DMS53 treated with DMSO at 0.1 percent for 48 hours (cell line): ENCODE data around the gene STXBP3.
A peak's percentile ranks its signal among the peaks of the same experiment; 100 is the strongest.
"Not testable (repeated sequence)": the region's sequence is repeated elsewhere in the genome, so short reads cannot be mapped to it uniquely, and the experiment has no call there.

ENCODE experiments used
- DNase-seq: peaks from one replicate; lab custom pipeline; 2025; ENCODE audit not compliant: unreplicated experiment; lab: John Stamatoyannopoulos, UW

Gene STXBP3, protein sequence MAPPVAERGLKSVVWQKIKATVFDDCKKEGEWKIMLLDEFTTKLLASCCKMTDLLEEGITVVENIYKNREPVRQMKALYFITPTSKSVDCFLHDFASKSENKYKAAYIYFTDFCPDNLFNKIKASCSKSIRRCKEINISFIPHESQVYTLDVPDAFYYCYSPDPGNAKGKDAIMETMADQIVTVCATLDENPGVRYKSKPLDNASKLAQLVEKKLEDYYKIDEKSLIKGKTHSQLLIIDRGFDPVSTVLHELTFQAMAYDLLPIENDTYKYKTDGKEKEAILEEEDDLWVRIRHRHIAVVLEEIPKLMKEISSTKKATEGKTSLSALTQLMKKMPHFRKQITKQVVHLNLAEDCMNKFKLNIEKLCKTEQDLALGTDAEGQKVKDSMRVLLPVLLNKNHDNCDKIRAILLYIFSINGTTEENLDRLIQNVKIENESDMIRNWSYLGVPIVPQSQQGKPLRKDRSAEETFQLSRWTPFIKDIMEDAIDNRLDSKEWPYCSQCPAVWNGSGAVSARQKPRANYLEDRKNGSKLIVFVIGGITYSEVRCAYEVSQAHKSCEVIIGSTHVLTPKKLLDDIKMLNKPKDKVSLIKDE

GRCh38 chr1:108746382-108747170, at the start of gene STXBP3:
Gene STXBP3 (plus strand): TSS chr1:108746674. CDS start chr1:108746738, 64 bp downstream.
- DNase-seq, result peak; percentile 96

DNA sequence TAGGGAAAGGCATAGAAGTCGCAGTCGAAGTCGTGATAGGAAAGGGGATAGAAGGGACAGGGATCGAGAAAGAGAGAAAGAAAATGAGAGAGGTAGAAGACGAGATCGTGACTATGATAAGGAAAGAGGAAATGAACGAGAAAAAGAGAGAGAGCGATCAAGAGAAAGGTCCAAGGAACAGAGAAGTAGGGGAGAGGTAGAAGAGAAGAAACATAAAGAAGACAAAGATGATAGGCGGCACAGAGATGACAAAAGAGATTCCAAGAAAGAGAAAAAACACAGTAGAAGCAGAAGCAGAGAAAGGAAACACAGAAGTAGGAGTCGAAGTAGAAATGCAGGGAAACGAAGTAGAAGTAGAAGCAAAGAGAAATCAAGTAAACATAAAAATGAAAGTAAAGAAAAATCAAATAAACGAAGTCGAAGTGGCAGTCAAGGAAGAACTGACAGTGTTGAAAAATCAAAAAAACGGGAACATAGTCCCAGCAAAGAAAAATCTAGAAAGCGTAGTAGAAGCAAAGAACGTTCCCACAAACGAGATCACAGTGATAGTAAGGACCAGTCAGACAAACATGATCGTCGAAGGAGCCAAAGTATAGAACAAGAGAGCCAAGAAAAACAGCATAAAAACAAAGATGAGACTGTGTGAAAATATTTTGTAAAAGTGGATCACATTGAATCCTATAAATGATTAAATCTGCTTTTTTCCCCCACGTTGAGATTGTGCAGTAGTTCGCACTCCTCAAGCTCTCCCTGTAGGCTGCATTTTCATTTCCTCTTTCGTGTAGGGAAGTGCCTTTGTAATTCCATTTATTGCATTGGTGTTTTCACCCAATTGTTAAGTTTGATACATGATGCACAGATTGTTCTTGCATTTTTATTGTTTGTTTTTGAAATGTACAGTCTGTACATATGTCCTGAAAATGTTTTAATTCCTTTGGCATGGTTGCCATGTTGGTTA, 46.8 kb upstream of the STXBP3 start:
- no peak for DNase-seq

DNA sequence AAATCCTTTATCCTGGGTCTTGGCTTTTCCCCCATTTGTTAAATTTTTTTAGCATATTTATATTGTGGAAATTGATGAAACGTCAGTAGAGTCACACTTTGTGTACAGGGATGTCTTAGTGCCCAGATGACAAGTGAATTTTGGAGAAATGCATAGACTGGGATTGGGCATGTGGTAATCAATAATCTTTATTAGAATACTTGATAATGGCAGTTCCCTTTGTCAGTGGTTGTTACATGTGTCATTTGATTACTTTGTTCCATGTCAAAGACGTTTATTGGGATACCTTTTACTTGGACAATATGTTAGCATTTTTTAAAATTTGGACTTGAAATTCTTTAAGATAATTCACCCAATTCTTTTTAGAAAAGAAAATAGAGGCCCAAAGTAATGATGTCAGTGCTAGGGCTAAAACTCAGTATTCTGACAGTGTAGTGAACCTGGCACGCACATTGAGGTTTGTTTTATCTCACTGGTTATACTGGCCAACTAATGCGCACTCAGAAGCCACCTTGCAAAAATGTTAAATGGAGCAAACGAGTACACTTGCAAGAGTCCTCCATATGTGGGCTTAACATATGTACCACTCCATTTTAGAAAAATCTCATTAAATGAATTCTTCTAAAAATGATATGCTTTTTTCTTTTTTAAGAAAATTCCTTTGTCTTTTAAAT, 45.2 kb upstream of the STXBP3 start:
- DNase-seq, result no peak

- DNase-seq, result not testable (repeated sequence)
These were observed 44.4 kb upstream of the STXBP3 start for GRCh38 chr1:108702109-108702508.

GRCh38 chr1:108703939-108704338, 42.5 kb upstream of the STXBP3 start:
- DNase-seq, result no peak

GRCh38 chr1:108704496-108704895, 42.0 kb upstream of the STXBP3 start:
- DNase-seq, result no peak

DNA sequence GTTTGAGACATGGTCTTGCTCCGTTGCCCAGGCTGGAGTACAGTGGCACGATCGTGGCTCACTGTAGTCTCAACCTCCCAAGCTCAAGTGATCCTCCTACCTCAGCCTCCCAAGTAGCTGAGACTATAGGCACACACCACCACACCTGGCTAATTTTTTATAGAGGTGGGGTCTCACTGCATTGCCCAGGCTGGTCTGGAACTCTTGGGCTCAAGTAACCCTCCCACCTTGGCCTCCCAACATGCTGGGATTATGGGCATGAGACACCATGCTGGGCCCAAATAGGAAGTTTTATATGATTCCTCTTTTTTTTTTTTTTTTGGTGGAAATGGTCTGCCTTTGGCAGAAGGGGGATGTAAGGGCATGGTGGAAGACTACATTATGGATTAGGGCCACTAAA, 39.8 kb upstream of the STXBP3 start:
- no peak for DNase-seq

DNA sequence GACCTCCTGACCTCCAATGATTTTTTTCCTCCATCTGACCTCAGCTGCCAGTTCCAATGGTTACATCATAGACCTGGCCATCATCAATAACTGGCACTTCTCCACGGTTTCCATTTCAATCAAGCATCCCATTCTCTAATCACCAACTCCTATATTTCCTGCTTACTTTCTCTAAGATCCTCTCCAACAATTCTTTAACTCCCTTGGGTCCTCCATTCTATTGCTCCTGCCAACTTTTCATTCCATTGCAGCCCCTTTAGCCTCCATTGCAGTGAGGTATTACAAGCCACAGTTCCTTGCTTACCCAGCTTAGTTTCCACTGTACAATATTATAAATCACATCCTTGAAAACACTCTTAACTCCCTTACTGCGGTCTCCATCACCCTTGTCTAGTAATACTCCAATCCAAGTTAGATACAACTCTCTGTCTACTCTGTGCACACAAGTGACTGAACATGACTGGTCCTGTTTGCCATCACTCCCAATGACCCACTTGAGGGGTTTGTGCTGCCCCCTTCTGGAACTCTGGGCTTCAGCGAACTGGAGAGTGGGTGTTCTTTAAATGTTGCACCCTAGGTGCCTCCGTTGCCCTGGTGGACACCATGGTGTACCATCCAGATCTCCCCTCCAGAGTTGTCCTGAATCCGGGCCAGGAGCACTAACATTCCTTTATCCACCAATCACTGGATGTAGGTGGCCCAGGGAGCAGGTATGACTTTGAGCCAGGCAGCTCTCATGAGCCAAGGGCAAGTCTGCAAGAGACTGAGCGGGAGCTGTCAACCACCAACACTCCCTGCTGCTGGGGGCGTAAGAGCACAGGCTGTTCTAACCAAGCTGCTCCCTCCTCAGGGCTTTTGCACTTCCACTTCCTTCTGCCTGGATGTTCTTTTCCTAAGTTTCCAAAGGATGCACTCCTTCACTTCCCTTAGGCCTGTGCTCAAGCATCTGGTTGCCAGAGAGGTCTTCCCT, 37.5 kb upstream of the STXBP3 start:
- DNase-seq, result no peak

- DNase-seq, result no peak
These were observed 33.8 kb upstream of the STXBP3 start, which contains the start of gene FNDC7 for GRCh38 chr1:108712606-108713150. Gene FNDC7 (plus strand): TSS chr1:108712908. CDS start chr1:108712934, 26 bp downstream.

DNA sequence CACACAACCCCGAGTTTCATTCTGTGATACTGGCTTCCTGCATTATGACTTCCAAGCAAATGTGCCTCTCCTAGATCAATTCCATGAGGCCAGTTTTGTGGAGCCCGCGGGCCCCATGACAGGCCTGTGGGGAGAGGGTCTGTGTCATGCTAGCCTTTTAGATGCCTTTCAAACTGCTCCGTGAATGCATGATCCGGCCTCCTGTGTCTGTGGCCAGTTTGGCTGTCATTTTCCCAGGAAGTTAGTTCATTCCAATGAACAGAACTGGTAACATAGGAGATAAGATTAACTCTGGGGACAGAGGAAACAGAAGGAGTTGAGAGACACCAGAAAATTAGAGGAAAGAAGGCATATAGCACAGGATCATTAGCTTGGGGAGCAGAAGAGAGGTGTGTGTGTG, 30.5 kb upstream of the STXBP3 start:
- no peak for DNase-seq

- no peak for DNase-seq
These were observed 29.8 kb upstream of the STXBP3 start for GRCh38 chr1:108716437-108717230.

DNA sequence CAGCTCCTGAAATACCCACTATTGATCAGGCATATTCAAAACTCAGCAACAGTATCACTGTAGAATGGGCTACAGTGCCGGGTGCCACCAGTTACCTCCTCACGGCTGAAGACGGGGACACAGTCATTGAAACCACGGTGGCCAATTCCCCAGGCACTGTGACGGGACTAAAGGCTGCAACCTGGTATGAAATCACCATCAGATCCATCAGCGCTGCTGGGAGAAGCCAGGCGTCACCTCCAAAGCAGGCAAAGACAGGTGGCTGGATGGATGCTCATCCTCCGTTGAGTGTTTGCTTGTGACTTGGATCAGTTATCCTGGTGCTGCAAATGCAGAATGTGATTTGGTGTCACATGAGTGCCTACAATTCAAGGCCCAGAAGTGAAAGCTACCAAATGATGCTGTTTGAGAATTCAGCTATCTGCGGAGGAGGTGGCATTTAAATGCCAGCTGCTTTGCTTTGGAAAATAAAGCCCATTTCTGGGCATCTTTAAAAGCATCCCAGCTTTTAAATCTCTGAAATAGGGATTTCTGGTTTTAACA, 28.6 kb upstream of the STXBP3 start:
- DNase-seq, result no peak

- DNase-seq, result no peak
These were observed 27.4 kb upstream of the STXBP3 start for GRCh38 chr1:108718927-108719655.

DNA sequence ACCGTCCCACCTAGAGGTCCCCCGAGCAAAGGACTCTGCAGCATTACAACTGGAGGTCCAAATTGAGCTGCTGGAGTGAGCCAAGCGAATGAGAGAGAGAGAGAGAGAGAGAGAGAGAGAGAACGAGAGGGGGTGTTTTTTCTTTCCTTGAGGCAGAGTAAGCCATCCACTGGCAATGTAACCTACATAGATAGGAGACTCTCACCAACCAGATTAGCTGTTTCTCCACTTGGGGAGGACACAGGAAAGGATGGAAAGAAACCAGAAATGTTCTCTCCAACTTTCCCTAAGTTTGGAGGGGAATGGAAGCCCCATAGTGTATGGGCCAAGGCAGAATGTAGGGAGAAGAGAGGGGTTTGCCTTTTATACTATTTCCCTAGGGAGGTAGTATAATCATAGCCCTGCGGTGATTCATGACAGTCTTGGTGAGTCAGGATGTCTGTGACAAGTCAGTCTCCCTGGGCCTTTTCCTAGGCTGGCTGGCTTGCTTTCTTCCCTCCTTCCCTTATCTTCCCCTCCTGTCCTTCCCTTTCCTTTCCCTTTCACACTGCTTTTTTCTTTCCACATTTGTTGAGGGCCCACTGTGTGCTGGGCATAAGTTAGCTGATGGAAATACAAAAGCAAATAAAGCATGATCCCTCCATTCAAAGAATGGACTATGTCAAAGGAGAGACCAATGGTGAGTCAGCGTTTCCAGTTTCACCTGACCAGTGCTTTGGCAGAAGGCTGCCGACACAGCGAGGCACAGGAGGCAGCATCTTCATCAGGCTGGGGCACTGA, 26.6 kb upstream of the STXBP3 start:
- DNase-seq, result no peak

- DNase-seq, result no peak
These were observed 24.2 kb upstream of the STXBP3 start for GRCh38 chr1:108722292-108722691.

DNA sequence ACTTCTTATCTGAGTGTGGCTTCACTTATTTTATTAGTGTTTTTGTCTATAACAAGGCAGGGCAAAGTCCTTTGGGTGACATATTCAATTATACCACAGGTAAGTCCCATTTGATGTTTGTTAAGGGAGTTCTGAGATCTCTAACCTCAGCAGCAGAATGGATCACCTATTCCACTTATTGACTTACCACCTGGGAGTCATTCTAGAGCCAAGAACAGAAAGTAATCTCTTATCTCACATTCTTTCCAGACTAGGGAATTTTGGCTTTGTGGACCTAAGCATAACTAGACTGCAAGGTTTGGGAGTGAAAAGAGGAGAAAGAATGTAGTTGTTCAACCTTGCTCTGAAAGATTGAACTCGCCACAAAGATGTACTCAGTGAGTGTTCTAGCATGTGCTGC, 20.6 kb upstream of the STXBP3 start:
- no peak for DNase-seq
